OCI-LY7 (cell line): ENCODE results near the gene RAD9A.

Experiments
- CTCF ChIP-seq: fragments of 200-600 bp; sonication (generic); conservative IDR thresholded peaks from 2 replicates; pipeline ENCODE4 v1.5.1; 2014; ENCODE audit warnings: mild to moderate bottlenecking, antibody characterized with exemption, low read length, moderate library complexity, mixed read lengths
- EZH2phosphoT487 ChIP-seq: fragments of 200-600 bp; sonication (generic); IDR thresholded peaks from 2 replicates; pipeline ENCODE4 v1.6.1; 2018; ENCODE audit warnings: low read depth, borderline replicate concordance, mild to moderate bottlenecking, mixed run types, antibody characterized with exemption, low read length, moderate library complexity, mixed read lengths

GRCh38 chr11:67347964-67348749 is 43.6 kb upstream of the RAD9A start:
- TF ChIP-seq CTCF = no peak
- no peak for TF ChIP-seq EZH2phosphoT487
